A673 (cell line): ENCODE measurements around the gene SVIL. TPM values are rescaled to one million over a fixed set of nuclear protein-coding genes. Genes with fewer than 3 reads are reported as not detected.

Experiments used
- BruUV-seq: library from RNA; stranded (reverse); fragments of 400-500 nt; replicated peaks from 2 replicates; lab custom pipeline; 2021; lab: Mats Ljungman, UMichigan
- CTCF ChIA-PET: fragments of 300-600 bp; sonication (Branson Sonifier 250); formaldehyde crosslinking; loops from one replicate; lab custom pipeline; 2022; ENCODE audit warnings: antibody characterized with exemption; lab: Charles Lee
- POLR2A ChIA-PET: fragments of 300-600 bp; sonication (Branson Sonifier 250); formaldehyde crosslinking; loops from one replicate; lab custom pipeline; 2022; ENCODE audit warnings: antibody characterized with exemption; ENCODE audit not compliant: low non-redundant PET; lab: Charles Lee
- DNase-seq: peaks from one replicate; pipeline ENCODE4 v3.0.0-alpha.2; 2015; ENCODE audit warnings: low spot score
- H3K27ac ChIP-seq: fragments of 200-600 bp; sonication (generic); 2 replicates; pipeline ENCODE4 v1.5.1; 2016; ENCODE audit warnings: mixed run types, low read depth, mild to moderate bottlenecking, mixed read lengths, antibody characterized with exemption, low read length; ENCODE audit not compliant: poor library complexity, severe bottlenecking
- H3K27me3 ChIP-seq: fragments of 200-600 bp; sonication (generic); replicated peaks from 2 replicates; pipeline ENCODE4 v1.6.1; 2017; ENCODE audit warnings: mixed run types, low read depth, mild to moderate bottlenecking, mixed read lengths, antibody characterized with exemption, low read length; ENCODE audit not compliant: insufficient read depth, poor library complexity
- H3K36me3 ChIP-seq: fragments of 200-600 bp; sonication (generic); 2 replicates; pipeline ENCODE4 v1.6.1; 2016; ENCODE audit warnings: mixed run types, mild to moderate bottlenecking, mixed read lengths, antibody characterized with exemption, low read length; ENCODE audit not compliant: insufficient read depth, poor library complexity, severe bottlenecking
- H3K4me1 ChIP-seq: fragments of 200-600 bp; sonication (generic); 2 replicates; pipeline ENCODE4 v1.6.1; 2017; ENCODE audit warnings: mixed run types, mild to moderate bottlenecking, mixed read lengths, antibody characterized with exemption, low read length; ENCODE audit not compliant: insufficient read depth, poor library complexity, severe bottlenecking
- H3K4me3 ChIP-seq: fragments of 200-600 bp; sonication (generic); 2 replicates; pipeline ENCODE4 v1.5.1; 2016; ENCODE audit warnings: low read depth, mixed run types, mild to moderate bottlenecking, mixed read lengths, low read length; ENCODE audit not compliant: poor library complexity, severe bottlenecking
- H3K9me3 ChIP-seq: fragments of 200-600 bp; sonication (generic); 2 replicates; pipeline ENCODE4 v1.6.1; 2016; ENCODE audit warnings: mixed run types, low read depth, mild to moderate bottlenecking, mixed read lengths, antibody characterized with exemption, low read length; ENCODE audit not compliant: poor library complexity, severe bottlenecking
- CTCF ChIP-seq: fragments of 300-800, 200-600 bp; sonication (generic); conservative IDR thresholded peaks from 2 replicates; pipeline ENCODE4 v1.5.1; 2017; ENCODE audit warnings: low read depth, mild to moderate bottlenecking, antibody characterized with exemption, low read length, moderate library complexity, mixed read lengths
- EZH2 ChIP-seq: fragments of 200-600 bp; sonication (generic); IDR thresholded peaks from 2 replicates; pipeline ENCODE4 v1.6.1; 2017; ENCODE audit warnings: borderline replicate concordance, low read depth, mild to moderate bottlenecking, mixed read lengths, antibody characterized with exemption, low read length; ENCODE audit not compliant: poor library complexity, severe bottlenecking
- intact Hi-C: fragments of 100-400 bp; cut with micrococcal nuclease; formaldehyde crosslinking; loops from one replicate; pipeline ENCODE4 v1.10.0; 2022; ENCODE audit not compliant: unreplicated experiment
- total RNA-seq: library from RNA; stranded (reverse); gene quantifications from 2 replicates; pipeline ENCODE4 v1.2.3, GENCODE V29; 2021

Gene SVIL
- total RNA-seq, 1 experiment from 2014 or later, result 31.9 TPM

GRCh38 chr10:29676732-29677131 is 42.0 kb upstream of the SVIL start:
- no peak for DNase-seq
- H3K36me3 ChIP-seq, result no peaks in the 10 kb centered on the region
- no peak overlapping the region for H3K4me3 ChIP-seq
- CTCF ChIA-PET, result no interaction called here
- TF ChIP-seq CTCF (no peak), EZH2 (no peak)
- POLR2A ChIA-PET, result no interaction called here
- intact Hi-C loops, result no loop called here
- H3K9me3 ChIP-seq, result peaks cover 23% of the 10 kb centered on the region
- no peak overlapping the region for H3K27ac ChIP-seq
- H3K4me1 ChIP-seq, result no peaks in the 10 kb centered on the region
- H3K27me3 ChIP-seq, result no peaks in the 10 kb centered on the region
- no TSS peak for BruUV-seq

DNA sequence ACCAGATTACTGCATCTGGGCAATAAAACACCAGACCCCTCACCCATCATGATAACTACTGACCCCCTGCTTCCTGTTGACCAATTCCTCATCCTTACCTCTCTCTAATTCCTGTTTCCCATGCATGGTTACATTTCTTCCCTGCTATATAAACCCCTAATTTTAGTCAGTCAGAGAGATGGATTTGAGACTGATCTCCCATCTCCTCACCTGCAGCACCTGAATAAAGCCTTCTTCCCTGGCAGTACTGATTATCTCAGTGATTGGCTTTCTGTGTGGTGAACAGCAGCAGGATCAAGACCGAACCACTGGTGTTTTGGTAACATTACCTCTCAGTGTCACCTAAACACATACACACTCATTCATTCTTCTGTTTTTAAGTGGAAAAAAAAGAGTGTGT is 41.2 kb upstream of the SVIL start:
- TF ChIP-seq CTCF, result no peak
- TF ChIP-seq EZH2, result no peak
- H3K36me3 ChIP-seq, result no peaks in the 10 kb centered on the region
- no TSS peak for BruUV-seq
- POLR2A ChIA-PET, result no interaction called here
- H3K4me1 ChIP-seq, result no peaks in the 10 kb centered on the region
- CTCF ChIA-PET, result no interaction called here
- H3K27me3 ChIP-seq, result no peaks in the 10 kb centered on the region
- H3K27ac ChIP-seq, result no peak overlapping the region
- intact Hi-C loops, result no loop called here
- no peak overlapping the region for H3K4me3 ChIP-seq
- peaks cover 23% of the 10 kb centered on the region for H3K9me3 ChIP-seq
- DNase-seq, result no peak

GRCh38 chr10:29671968-29672367 is 37.2 kb upstream of the SVIL start:
- POLR2A ChIA-PET, result no interaction called here
- no peak for TF ChIP-seq CTCF
- TF ChIP-seq EZH2, result no peak
- CTCF ChIA-PET, result no interaction called here

More at GRCh38 chr10:29671968-29672367, 37.2 kb upstream of the SVIL start:
- no peak for DNase-seq
- no peaks in the 10 kb centered on the region for H3K27me3 ChIP-seq
- H3K36me3 ChIP-seq, result no peaks in the 10 kb centered on the region
- H3K4me1 ChIP-seq, result no peaks in the 10 kb centered on the region
- no TSS peak for BruUV-seq
- no peak overlapping the region for H3K4me3 ChIP-seq
- intact Hi-C loops, result no loop called here
- H3K9me3 ChIP-seq, result peaks cover 23% of the 10 kb centered on the region
- H3K27ac ChIP-seq, result no peak overlapping the region
